HepG2 (cell line): ENCODE data around the gene CTSA. TPM values are rescaled to one million over a fixed set of nuclear protein-coding genes. Genes with fewer than 3 reads are reported as not detected.

Source experiments
- ATF1 ChIP-seq: IDR thresholded peaks from 2 replicates; pipeline ENCODE4 v1.6.1; 2016; ENCODE audit warnings: mild to moderate bottlenecking, control low read depth
- ATF5 ChIP-seq: sonication (generic); formaldehyde crosslinking; IDR thresholded peaks from 2 replicates; pipeline ENCODE4 v1.4.0; 2020; ENCODE audit warnings: mild to moderate bottlenecking, low read depth, missing genetic modification reagents
- ATRX ChIP-seq: sonication (generic); formaldehyde crosslinking; IDR thresholded peaks from 2 replicates; pipeline ENCODE4 v1.4.0; 2020; ENCODE audit warnings: missing genetic modification reagents, borderline replicate concordance
- BRD4 ChIP-seq: sonication (generic); formaldehyde crosslinking; IDR thresholded peaks from 2 replicates; pipeline ENCODE4 v1.4.0; 2020; ENCODE audit warnings: missing genetic modification reagents
- DNMT1 ChIP-seq: sonication (generic); formaldehyde crosslinking; IDR thresholded peaks from 2 replicates; pipeline ENCODE4 v1.5.1; 2020; ENCODE audit warnings: mild to moderate bottlenecking, missing genetic modification reagents
- FIP1L1 ChIP-seq: fragments of 200-400 bp; formaldehyde crosslinking; IDR thresholded peaks from 2 replicates; pipeline ENCODE4 v1.6.1; 2018; ENCODE audit warnings: low read depth, mild to moderate bottlenecking, low read length, moderate library complexity, borderline replicate concordance; ENCODE audit not compliant: insufficient read depth
- HOXA3 ChIP-seq: sonication (generic); formaldehyde crosslinking; IDR thresholded peaks from 2 replicates; pipeline ENCODE4 v1.5.0; 2020; ENCODE audit warnings: missing genetic modification reagents
- KMT2A ChIP-seq: sonication (generic); formaldehyde crosslinking; IDR thresholded peaks from 2 replicates; pipeline ENCODE4 v1.4.0; 2020; ENCODE audit warnings: missing genetic modification reagents
- MLX ChIP-seq: IDR thresholded peaks from 2 replicates; pipeline ENCODE4 v1.6.1; 2016
- NONO ChIP-seq, 2 experiments: fragments of 450-650 bp in 1 of 2; sonication (generic) in 1 of 2; formaldehyde crosslinking in 1 of 2; IDR thresholded peaks in 1 of 2; conservative IDR thresholded peaks in 1 of 2; 2 replicates each; pipeline versions ENCODE4 v1.6.1 to v1.8.0; 2017 to 2022; ENCODE audit warnings: mild to moderate bottlenecking in 1 of 2, missing genetic modification reagents in 1 of 2, moderate library complexity in 1 of 2
- NR2F1 ChIP-seq, 2 experiments: fragments of 450-650 bp in 1 of 2; formaldehyde crosslinking in 1 of 2; IDR thresholded peaks; 2 replicates each; pipeline versions ENCODE4 v1.5.0 to v1.6.1; 2016 to 2020; ENCODE audit warnings: mild to moderate bottlenecking in 1 of 2, missing compliant biosample characterization in 1 of 2, missing genetic modification reagents in 1 of 2, moderate library complexity in 1 of 2
- NR3C1 ChIP-seq: sonication (generic); formaldehyde crosslinking; IDR thresholded peaks from 2 replicates; pipeline ENCODE4 v1.4.0; 2020; ENCODE audit warnings: missing genetic modification reagents
- PBX3 ChIP-seq: sonication (generic); formaldehyde crosslinking; IDR thresholded peaks from 2 replicates; pipeline ENCODE4 v1.8.1; 2023; ENCODE audit warnings: missing genetic modification reagents, inconsistent platforms, borderline replicate concordance
- RFX3 ChIP-seq: IDR thresholded peaks from 2 replicates; pipeline ENCODE4 v1.6.1; 2016; ENCODE audit warnings: missing biosample characterization, missing genetic modification reagents
- ZNF318 ChIP-seq: sonication (generic); formaldehyde crosslinking; IDR thresholded peaks from 2 replicates; pipeline ENCODE4 v1.4.0; 2020; ENCODE audit warnings: mild to moderate bottlenecking, missing genetic modification reagents
- ZNF446 ChIP-seq: sonication (generic); formaldehyde crosslinking; IDR thresholded peaks from 2 replicates; pipeline ENCODE4 v1.5.0; 2020; ENCODE audit warnings: mild to moderate bottlenecking, missing genetic modification reagents
- ZNF564 ChIP-seq: sonication (generic); formaldehyde crosslinking; IDR thresholded peaks from 2 replicates; pipeline ENCODE4 v1.8.1; 2023; ENCODE audit warnings: mild to moderate bottlenecking, missing genetic modification reagents
- ZNF572 ChIP-seq: sonication (generic); formaldehyde crosslinking; IDR thresholded peaks from 2 replicates; pipeline ENCODE4 v1.5.1; 2020; ENCODE audit warnings: mild to moderate bottlenecking, missing genetic modification reagents
- ZNF691 ChIP-seq: sonication (generic); formaldehyde crosslinking; IDR thresholded peaks from 2 replicates; pipeline ENCODE4 v1.4.0; 2020; ENCODE audit warnings: missing genetic modification reagents, low read depth, mild to moderate bottlenecking, borderline replicate concordance
- polyA plus RNA-seq, 8 experiments: library from polyadenylated mRNA; depleted of rRNA in 3 of 8; stranded (reverse) in 7 of 8; unstranded in 1 of 8; fragments of >200 nt; fragmentation: Illumina TruSeq in 4 of 8; extraction: Trizol in 4 of 8; gene quantifications; 2 replicates each; pipeline versions ENCODE4 v1.2.1 to v1.2.3, GENCODE V29; 2011 to 2016; ENCODE audit warnings: low read depth in 4 of 8, missing spikeins in 1 of 8, mixed read lengths in 1 of 8; ENCODE audit not compliant: insufficient read depth in 1 of 8
- total RNA-seq, 5 experiments: library from RNA; depleted of rRNA; stranded (reverse); fragments of >200 nt; fragmentation: Illumina TruSeq; extraction: Trizol; gene quantifications; 2 replicates each; pipeline ENCODE4 v1.2.3, GENCODE V29; 2016; ENCODE audit warnings: low read depth in 1 of 5

Gene CTSA
- total and polyA plus RNA-seq, 2 of the 13 experiments (the other 11 are each of a cell fraction or from before 2014, with no cell fraction given), result 202 to 231 TPM

GRCh38 chr20:45909336-45909808 lies 18.2 kb downstream of the CTSA start (continued):
- TF ChIP-seq ZNF318 (CRISPR knock-in tag), result no peak
- no peak for TF ChIP-seq ATRX (CRISPR knock-in tag)
- TF ChIP-seq KMT2A (CRISPR knock-in tag), result no peak
- no peak for TF ChIP-seq NONO (IDR thresholded peaks at IDR 0.05)
- TF ChIP-seq NONO (CRISPR knock-in tag; conservative IDR thresholded peaks at IDR 0.05), result peak; percentile 9; the same call in 1 of the 2 replicates
- TF ChIP-seq ZNF564 (CRISPR knock-in tag), result peak; percentile 15; the same call in 1 of the 2 replicates
- TF ChIP-seq ZNF446 (CRISPR knock-in tag), result no peak
- no peak for TF ChIP-seq ATF5
- TF ChIP-seq ZNF572, result no peak
- no peak for TF ChIP-seq NR3C1 (CRISPR knock-in tag)
- TF ChIP-seq DNMT1 (CRISPR knock-in tag), result peak; percentile 28; the same call in 1 of the 2 replicates
- no peak for TF ChIP-seq PBX3
- peak; percentile 75; the same call in 1 of the 2 replicates for TF ChIP-seq HOXA3 (CRISPR knock-in tag)
- TF ChIP-seq ATF1, result no peak
- TF ChIP-seq MLX (CRISPR knock-in tag), result peak; percentile 47; the same call in 1 of the 2 replicates
- TF ChIP-seq NR2F1 (CRISPR knock-in tag; IDR thresholded peaks at IDR 0.05), result peak in 1 of 2 experiments; percentile 15; a peak in 1 of 4 replicates
- no peak for TF ChIP-seq BRD4
- no peak for TF ChIP-seq FIP1L1
- TF ChIP-seq ZNF691 (CRISPR knock-in tag), result no peak
- TF ChIP-seq RFX3, result no peak
